GM12878 (cell line): ENCODE results near the gene GPC5. TPM values are rescaled to one million over a fixed set of nuclear protein-coding genes. Genes with fewer than 3 reads are reported as not detected.

Experiments
- ATAC-seq: fragments of 200-7000 bp; cut with Tn5 transposase; 3 replicates; pipeline ENCODE4 v1.9.1; 2020; ENCODE audit warnings: mild to moderate bottlenecking, moderate library complexity
- BruUV-seq: library from RNA; stranded (reverse); fragments of 400-500 nt; replicated peaks from 2 replicates; lab custom pipeline; 2021; lab: Mats Ljungman, UMichigan
- CTCF ChIA-PET: fragments of 300-600 bp; sonication (Branson Sonifier 250); formaldehyde crosslinking; extraction: SDS; loops from one replicate; lab custom pipeline; 2021; ENCODE audit warnings: inconsistent platforms; lab: Yijun Ruan, JAX
- POLR2A ChIA-PET: fragments of 350-600 bp; formaldehyde crosslinking; extraction: SDS; loops from one replicate; lab custom pipeline; 2021; ENCODE audit warnings: inconsistent platforms; lab: Charles Lee
- RAD21 ChIA-PET: fragments of 300-600 bp; sonication (Branson Sonifier 250); formaldehyde crosslinking; loops from one replicate; lab custom pipeline; 2023; ENCODE audit warnings: antibody characterized with exemption; ENCODE audit not compliant: unreplicated experiment; lab: Charles Lee
- SMC1A ChIA-PET: fragments of 300-600 bp; sonication (Branson Sonifier 250); formaldehyde crosslinking; loops from one replicate; lab custom pipeline; 2023; ENCODE audit not compliant: unreplicated experiment, uncharacterized antibody; lab: Charles Lee
- DNase-seq: peaks from one replicate; pipeline ENCODE4 v3.0.0-alpha.2; 2011; ENCODE audit warnings: low read depth, low spot score
- FAIRE-seq: peaks from 3 replicates; lab custom pipeline; 2011; peaks lifted over from hg19 to GRCh38; lab: Jason Lieb, UNC
- H2AFZ ChIP-seq: 2 replicates; pipeline ENCODE4 v1.6.0; 2011; ENCODE audit warnings: low read depth, low read length, control low read depth; ENCODE audit not compliant: control insufficient read depth
- H3K27ac ChIP-seq: 2 replicates; pipeline ENCODE4 v1.5.1; 2011; ENCODE audit warnings: control low read depth; ENCODE audit not compliant: control insufficient read depth, insufficient read depth
- H3K27me3 ChIP-seq, 2 experiments: replicated peaks in 1 of 2; 2 replicates each; pipeline versions ENCODE4 v1.6.0 to v1.6.1; 2011; ENCODE audit warnings: low read length in 1 of 2; ENCODE audit not compliant: control insufficient read depth in 2 of 2, insufficient read depth in 2 of 2
- H3K36me3 ChIP-seq, 2 experiments: 2 replicates each; pipeline ENCODE4 v1.5.1; 2011; ENCODE audit warnings: low read length in 1 of 2; ENCODE audit not compliant: control insufficient read depth in 2 of 2, insufficient read depth in 2 of 2
- H3K4me1 ChIP-seq: 2 replicates; pipeline ENCODE4 v1.6.1; 2011; ENCODE audit warnings: mild to moderate bottlenecking, low read length, moderate library complexity, mixed read lengths; ENCODE audit not compliant: control insufficient read depth, insufficient read depth
- H3K4me2 ChIP-seq: 2 replicates; pipeline ENCODE4 v1.6.0; 2011; ENCODE audit warnings: control low read depth; ENCODE audit not compliant: control insufficient read depth, insufficient read depth
- H3K4me3 ChIP-seq: fragments of 200-600 bp; sonication (generic); 2 replicates; pipeline ENCODE4 v1.5.1; 2016
- H3K79me2 ChIP-seq: 2 replicates; pipeline ENCODE4 v1.6.0; 2011; ENCODE audit warnings: low read length; ENCODE audit not compliant: control insufficient read depth, insufficient read depth
- H3K9ac ChIP-seq: 2 replicates; pipeline ENCODE4 v1.8.0; 2011; ENCODE audit warnings: low read length, control low read depth, mixed read lengths; ENCODE audit not compliant: control insufficient read depth, insufficient read depth
- H3K9me3 ChIP-seq: replicated peaks from 3 replicates; pipeline ENCODE4 v1.5.1; 2011; ENCODE audit warnings: mild to moderate bottlenecking, low read length; ENCODE audit not compliant: control insufficient read depth, insufficient read depth
- H4K20me1 ChIP-seq: 2 replicates; pipeline ENCODE4 v1.6.0; 2011; ENCODE audit not compliant: control insufficient read depth, insufficient read depth
- CBFB ChIP-seq: IDR thresholded peaks from 2 replicates; pipeline ENCODE4 v1.6.1; 2016; ENCODE audit warnings: antibody characterized with exemption, low read depth
- CHD2 ChIP-seq: IDR thresholded peaks from 2 replicates; pipeline ENCODE4 v1.6.1; 2011; ENCODE audit warnings: low read depth, low read length, improper control_type of control experiment, borderline replicate concordance
- CHD4 ChIP-seq: fragments of 200-600 bp; sonication (generic); IDR thresholded peaks from 2 replicates; pipeline ENCODE4 v1.6.1; 2016; ENCODE audit warnings: mild to moderate bottlenecking
- MXI1 ChIP-seq: fragments of 150-350 bp; IDR thresholded peaks from 2 replicates; pipeline ENCODE4 v1.6.1; 2011; ENCODE audit warnings: low read depth, mild to moderate bottlenecking, inconsistent platforms, low read length, improper control_type of control experiment
- MYB ChIP-seq: fragments of 150-350 bp; IDR thresholded peaks from 2 replicates; pipeline ENCODE4 v1.6.1; 2014; ENCODE audit warnings: mild to moderate bottlenecking, low read depth, low read length, borderline replicate concordance
- SMAD5 ChIP-seq: IDR thresholded peaks from 2 replicates; pipeline ENCODE4 v1.6.1; 2016; ENCODE audit warnings: antibody characterized with exemption, low read depth
- SREBF2 ChIP-seq: IDR thresholded peaks from 2 replicates; pipeline ENCODE4 v1.6.1; 2012; ENCODE audit warnings: mild to moderate bottlenecking, low read length
- SUPT20H ChIP-seq: IDR thresholded peaks from 2 replicates; pipeline ENCODE4 v1.6.1; 2011; ENCODE audit warnings: low read depth, mild to moderate bottlenecking, low read length, moderate library complexity, borderline replicate concordance; ENCODE audit not compliant: control insufficient read depth
- TCF7 ChIP-seq: IDR thresholded peaks from 2 replicates; pipeline ENCODE4 v1.6.1; 2014; ENCODE audit warnings: antibody characterized with exemption, borderline replicate concordance
- ZNF622 ChIP-seq: fragments of 450-650 bp; IDR thresholded peaks from 2 replicates; pipeline ENCODE4 v1.6.1; 2017; ENCODE audit warnings: mild to moderate bottlenecking, inconsistent platforms
- WGBS: methylation state at CpG from one replicate; pipeline ENCODE4 v1.1.6; 2016; ENCODE audit warnings: low lambda C conversion rate; ENCODE audit not compliant: insufficient replicate concordance, insufficient coverage; ENCODE audit errors: missing lambda C conversion rate; 5-methylcytosine and 5-hydroxymethylcytosine counted together
- in situ Hi-C: fragments of 300-500 bp; cut with MboI; formaldehyde crosslinking; loops from 9 replicates; pipeline ENCODE4 v1.14.3; 2018; ENCODE audit warnings: mixed read lengths
- intact Hi-C: fragments of 100-400 bp; cut with micrococcal nuclease; formaldehyde crosslinking; loops from one replicate; pipeline ENCODE4 v1.14.2; 2022; ENCODE audit not compliant: unreplicated experiment
- polyA plus RNA-seq, 11 experiments: library from polyadenylated mRNA; depleted of rRNA in 4 of 11; unstranded in 6 of 11; stranded (reverse) in 5 of 11; fragments of >200 nt; fragmentation: Nextera tagmentation in 4 of 11; fragmentation: Illumina TruSeq in 1 of 11; extraction: Ambion mirVana in 4 of 11; extraction: Trizol in 1 of 11; gene quantifications; 1 replicate in 1 of 11; 2 replicates in 10 of 11; pipeline versions ENCODE4 v1.2.1 to v1.2.3, GENCODE V29; 2011 to 2016; ENCODE audit warnings: inconsistent platforms in 2 of 11, missing spikeins in 2 of 11, low read depth in 1 of 11
- total RNA-seq, 4 experiments: library from RNA; depleted of rRNA in 3 of 4; stranded (reverse); fragments of >200 nt in 3 of 4; fragmentation: Illumina TruSeq in 1 of 4; extraction: Trizol in 1 of 4; gene quantifications; 2 replicates each; pipeline versions ENCODE4 v1.2.1 to v1.2.3, GENCODE V29; 2013 to 2021
- TF ChIP-seq, protein P1 (sequence below): fragments of 450-650 bp; IDR thresholded peaks from 2 replicates; pipeline ENCODE4 v1.6.1; 2014; ENCODE audit warnings: mild to moderate bottlenecking
- TF ChIP-seq, protein P2 (sequence below), 3 experiments: IDR thresholded peaks in 2 of 3; conservative IDR thresholded peaks in 1 of 3; 2 replicates each; pipeline ENCODE4 v1.5.1; 2011; ENCODE audit warnings: low read depth in 3 of 3, low read length in 3 of 3, mild to moderate bottlenecking in 3 of 3, control low read depth in 2 of 3, moderate library complexity in 2 of 3, inconsistent platforms in 1 of 3, mixed read lengths in 1 of 3; ENCODE audit not compliant: control insufficient read depth in 2 of 3, insufficient read depth in 1 of 3; ENCODE audit errors: extremely low read depth in 1 of 3
- TF ChIP-seq, protein P3 (sequence below): IDR thresholded peaks from 2 replicates; pipeline ENCODE4 v1.6.1; 2011; ENCODE audit warnings: borderline replicate concordance, low read depth, mild to moderate bottlenecking, moderate library complexity, low read length; ENCODE audit not compliant: insufficient read depth, poor library complexity, severe bottlenecking
- TF ChIP-seq, protein P4 (sequence below): fragments of 450-650 bp; IDR thresholded peaks from 2 replicates; pipeline ENCODE4 v1.6.1; 2016; ENCODE audit warnings: mild to moderate bottlenecking, moderate library complexity, borderline replicate concordance

Gene GPC5
- total and polyA plus RNA-seq, 10 of the 15 experiments (the other 5 are each of a cell fraction or from before 2014, with no cell fraction given): 0.05 to 0.87 (median 0.44) TPM; not detected in 1

DNA sequence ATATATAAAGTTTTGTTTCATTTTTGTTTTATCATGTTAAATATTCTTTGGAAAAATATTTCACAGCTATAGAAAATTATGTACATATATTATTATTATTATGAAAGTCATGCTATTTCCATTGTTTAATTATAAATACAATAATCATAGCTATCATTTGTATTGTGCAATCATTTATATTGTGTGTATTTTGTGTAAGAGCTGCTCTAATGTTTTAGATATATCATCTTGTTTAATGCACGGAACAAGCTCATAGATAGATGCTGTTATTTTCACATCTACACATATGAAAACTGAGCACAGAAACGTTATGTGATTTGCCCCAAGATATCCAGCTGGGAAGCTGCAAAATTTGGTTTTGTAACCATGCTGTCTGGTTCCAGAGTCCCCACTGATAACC is 111.6 kb downstream of the GPC5 start:
- H3K4me1 ChIP-seq: no peaks in the 10 kb centered on the region
- no TSS peak for BruUV-seq
- no peak for ATAC-seq
- no peak overlapping the region for H3K4me2 ChIP-seq
- no peak overlapping the region for H3K27ac ChIP-seq
- CTCF ChIA-PET: no interaction called here
- H3K9ac ChIP-seq: no peak overlapping the region
- RAD21 ChIA-PET: no interaction called here
- TF ChIP-seq CHD2 (no peak), MXI1 (no peak), MYB (no peak), SUPT20H (no peak), CBFB (no peak), CHD4 (no peak), SMAD5 (no peak), TCF7 (no peak), SREBF2 (no peak), ZNF622 (no peak)
- TF ChIP-seq, protein P1, sequence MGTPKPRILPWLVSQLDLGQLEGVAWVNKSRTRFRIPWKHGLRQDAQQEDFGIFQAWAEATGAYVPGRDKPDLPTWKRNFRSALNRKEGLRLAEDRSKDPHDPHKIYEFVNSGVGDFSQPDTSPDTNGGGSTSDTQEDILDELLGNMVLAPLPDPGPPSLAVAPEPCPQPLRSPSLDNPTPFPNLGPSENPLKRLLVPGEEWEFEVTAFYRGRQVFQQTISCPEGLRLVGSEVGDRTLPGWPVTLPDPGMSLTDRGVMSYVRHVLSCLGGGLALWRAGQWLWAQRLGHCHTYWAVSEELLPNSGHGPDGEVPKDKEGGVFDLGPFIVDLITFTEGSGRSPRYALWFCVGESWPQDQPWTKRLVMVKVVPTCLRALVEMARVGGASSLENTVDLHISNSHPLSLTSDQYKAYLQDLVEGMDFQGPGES: no peak
- TF ChIP-seq, protein P2, sequence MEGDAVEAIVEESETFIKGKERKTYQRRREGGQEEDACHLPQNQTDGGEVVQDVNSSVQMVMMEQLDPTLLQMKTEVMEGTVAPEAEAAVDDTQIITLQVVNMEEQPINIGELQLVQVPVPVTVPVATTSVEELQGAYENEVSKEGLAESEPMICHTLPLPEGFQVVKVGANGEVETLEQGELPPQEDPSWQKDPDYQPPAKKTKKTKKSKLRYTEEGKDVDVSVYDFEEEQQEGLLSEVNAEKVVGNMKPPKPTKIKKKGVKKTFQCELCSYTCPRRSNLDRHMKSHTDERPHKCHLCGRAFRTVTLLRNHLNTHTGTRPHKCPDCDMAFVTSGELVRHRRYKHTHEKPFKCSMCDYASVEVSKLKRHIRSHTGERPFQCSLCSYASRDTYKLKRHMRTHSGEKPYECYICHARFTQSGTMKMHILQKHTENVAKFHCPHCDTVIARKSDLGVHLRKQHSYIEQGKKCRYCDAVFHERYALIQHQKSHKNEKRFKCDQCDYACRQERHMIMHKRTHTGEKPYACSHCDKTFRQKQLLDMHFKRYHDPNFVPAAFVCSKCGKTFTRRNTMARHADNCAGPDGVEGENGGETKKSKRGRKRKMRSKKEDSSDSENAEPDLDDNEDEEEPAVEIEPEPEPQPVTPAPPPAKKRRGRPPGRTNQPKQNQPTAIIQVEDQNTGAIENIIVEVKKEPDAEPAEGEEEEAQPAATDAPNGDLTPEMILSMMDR (IDR thresholded peaks at IDR 0.05 in 2 of 3, conservative IDR thresholded peaks at IDR 0.05 in 1 of 3; ENCODE audit: control insufficient read depth in 2 of 3, extremely low read depth in 1 of 3, insufficient read depth in 1 of 3, low read depth in 3 of 3, low read length in 3 of 3): no peak
- TF ChIP-seq, protein P3, sequence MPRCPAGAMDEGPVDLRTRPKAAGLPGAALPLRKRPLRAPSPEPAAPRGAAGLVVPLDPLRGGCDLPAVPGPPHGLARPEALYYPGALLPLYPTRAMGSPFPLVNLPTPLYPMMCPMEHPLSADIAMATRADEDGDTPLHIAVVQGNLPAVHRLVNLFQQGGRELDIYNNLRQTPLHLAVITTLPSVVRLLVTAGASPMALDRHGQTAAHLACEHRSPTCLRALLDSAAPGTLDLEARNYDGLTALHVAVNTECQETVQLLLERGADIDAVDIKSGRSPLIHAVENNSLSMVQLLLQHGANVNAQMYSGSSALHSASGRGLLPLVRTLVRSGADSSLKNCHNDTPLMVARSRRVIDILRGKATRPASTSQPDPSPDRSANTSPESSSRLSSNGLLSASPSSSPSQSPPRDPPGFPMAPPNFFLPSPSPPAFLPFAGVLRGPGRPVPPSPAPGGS: no peak
- TF ChIP-seq, protein P4, sequence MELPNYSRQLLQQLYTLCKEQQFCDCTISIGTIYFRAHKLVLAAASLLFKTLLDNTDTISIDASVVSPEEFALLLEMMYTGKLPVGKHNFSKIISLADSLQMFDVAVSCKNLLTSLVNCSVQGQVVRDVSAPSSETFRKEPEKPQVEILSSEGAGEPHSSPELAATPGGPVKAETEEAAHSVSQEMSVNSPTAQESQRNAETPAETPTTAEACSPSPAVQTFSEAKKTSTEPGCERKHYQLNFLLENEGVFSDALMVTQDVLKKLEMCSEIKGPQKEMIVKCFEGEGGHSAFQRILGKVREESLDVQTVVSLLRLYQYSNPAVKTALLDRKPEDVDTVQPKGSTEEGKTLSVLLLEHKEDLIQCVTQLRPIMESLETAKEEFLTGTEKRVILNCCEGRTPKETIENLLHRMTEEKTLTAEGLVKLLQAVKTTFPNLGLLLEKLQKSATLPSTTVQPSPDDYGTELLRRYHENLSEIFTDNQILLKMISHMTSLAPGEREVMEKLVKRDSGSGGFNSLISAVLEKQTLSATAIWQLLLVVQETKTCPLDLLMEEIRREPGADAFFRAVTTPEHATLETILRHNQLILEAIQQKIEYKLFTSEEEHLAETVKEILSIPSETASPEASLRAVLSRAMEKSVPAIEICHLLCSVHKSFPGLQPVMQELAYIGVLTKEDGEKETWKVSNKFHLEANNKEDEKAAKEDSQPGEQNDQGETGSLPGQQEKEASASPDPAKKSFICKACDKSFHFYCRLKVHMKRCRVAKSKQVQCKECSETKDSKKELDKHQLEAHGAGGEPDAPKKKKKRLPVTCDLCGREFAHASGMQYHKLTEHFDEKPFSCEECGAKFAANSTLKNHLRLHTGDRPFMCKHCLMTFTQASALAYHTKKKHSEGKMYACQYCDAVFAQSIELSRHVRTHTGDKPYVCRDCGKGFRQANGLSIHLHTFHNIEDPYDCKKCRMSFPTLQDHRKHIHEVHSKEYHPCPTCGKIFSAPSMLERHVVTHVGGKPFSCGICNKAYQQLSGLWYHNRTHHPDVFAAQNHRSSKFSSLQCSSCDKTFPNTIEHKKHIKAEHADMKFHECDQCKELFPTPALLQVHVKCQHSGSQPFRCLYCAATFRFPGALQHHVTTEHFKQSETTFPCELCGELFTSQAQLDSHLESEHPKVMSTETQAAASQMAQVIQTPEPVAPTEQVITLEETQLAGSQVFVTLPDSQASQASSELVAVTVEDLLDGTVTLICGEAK: no peak
- H3K79me2 ChIP-seq: no peaks in the 10 kb centered on the region
- no peak for DNase-seq
- H4K20me1 ChIP-seq: no peaks in the 10 kb centered on the region
- no peak overlapping the region for H3K4me3 ChIP-seq
- no peak overlapping the region for H2AFZ ChIP-seq
- intact Hi-C loops (no loop called here), in situ Hi-C loops (no loop called here)
- 16% methylated on average over 2 of the region's 2 CpGs for WGBS
- no peaks in the 10 kb centered on the region for H3K27me3 ChIP-seq
- no peaks in the 10 kb centered on the region for H3K9me3 ChIP-seq
- SMC1A ChIA-PET: interaction anchor here (1.5 kb wide), 1 partner anchor 10 kb away, joined by 3 read pairs; no protein-coding TSS in a partner anchor
- no peaks in the 10 kb centered on the region for H3K36me3 ChIP-seq
- no peak for FAIRE-seq
- POLR2A ChIA-PET: no interaction called here
